H1 (cell line): Measurements from ENCODE around the gene ABCA1. TPM values are rescaled to one million over a fixed set of nuclear protein-coding genes. Genes with fewer than 3 reads are reported as not detected.

ENCODE experiments used
- CTCF ChIA-PET: fragments of 300-600 bp; sonication (Branson Sonifier 250); formaldehyde crosslinking; loops from one replicate; lab custom pipeline; 2021; ENCODE audit not compliant: partially characterized antibody; lab: Charles Lee
- POLR2A ChIA-PET: fragments of 300-600 bp; sonication (Branson Sonifier 250); formaldehyde crosslinking; loops from one replicate; lab custom pipeline; 2021; ENCODE audit warnings: inconsistent platforms; ENCODE audit not compliant: partially characterized antibody; lab: Charles Lee
- DNase-seq, 2 experiments: peaks; one replicate each; pipeline versions ENCODE4 v3.0.0 to v3.0.0-alpha.2; 2010 to 2022; ENCODE audit warnings: low spot score in 2 of 2, low read depth in 1 of 2, mixed read lengths in 1 of 2
- FAIRE-seq: peaks from 2 replicates; lab custom pipeline; 2011; peaks lifted over from hg19 to GRCh38; lab: Jason Lieb, UNC
- H2AFZ ChIP-seq: 2 replicates; pipeline ENCODE4 v1.8.1; 2012; ENCODE audit warnings: low read length, inconsistent platforms
- H2AK5ac ChIP-seq: 2 replicates; pipeline ENCODE4 v1.6.1; 2013; ENCODE audit warnings: low read depth, low read length
- H2BK120ac ChIP-seq: replicated peaks from 2 replicates; pipeline ENCODE3; 2013; ENCODE audit warnings: low read depth, low read length, inconsistent platforms
- H2BK12ac ChIP-seq: 2 replicates; pipeline ENCODE4 v1.6.1; 2013; ENCODE audit warnings: low read depth, low read length
- H2BK15ac ChIP-seq: 2 replicates; pipeline ENCODE4 v1.6.1; 2013; ENCODE audit warnings: low read length
- H2BK20ac ChIP-seq: 2 replicates; pipeline ENCODE4 v1.6.1; 2013; ENCODE audit warnings: low read length
- H2BK5ac ChIP-seq: 2 replicates; pipeline ENCODE4 v1.6.1; 2013; ENCODE audit warnings: low read depth, low read length
- H3K14ac ChIP-seq: 2 replicates; pipeline ENCODE4 v1.6.1; 2013; ENCODE audit warnings: inconsistent platforms; ENCODE audit not compliant: insufficient read length
- H3K18ac ChIP-seq: 2 replicates; pipeline ENCODE4 v1.6.1; 2013; ENCODE audit warnings: low read length; ENCODE audit errors: extremely low read depth
- H3K23ac ChIP-seq: 2 replicates; pipeline ENCODE4 v1.6.1; 2013; ENCODE audit warnings: inconsistent platforms; ENCODE audit not compliant: insufficient read length
- H3K23me2 ChIP-seq: 2 replicates; pipeline ENCODE4 v1.6.1; 2013; ENCODE audit warnings: low read depth, low read length
- H3K27ac ChIP-seq: 2 replicates; pipeline ENCODE4 v1.6.1; 2011; ENCODE audit warnings: low read depth, low read length, inconsistent platforms
- H3K27me3 ChIP-seq, 4 experiments: replicated peaks in 1 of 4; 1 replicate in 1 of 4; 2 replicates in 3 of 4; pipeline versions ENCODE4 v1.6.1 to v1.8.1; 2011 to 2013; ENCODE audit warnings: low read length in 3 of 4, mild to moderate bottlenecking in 3 of 4, inconsistent platforms in 2 of 4, mixed read lengths in 2 of 4, moderate library complexity in 1 of 4; ENCODE audit not compliant: control insufficient read depth in 3 of 4, insufficient read depth in 3 of 4; ENCODE audit errors: extremely low read depth in 1 of 4
- H3K36me3 ChIP-seq, 4 experiments: 2 replicates each; pipeline versions ENCODE4 v1.6.1 to v1.8.1; 2011 to 2013; ENCODE audit warnings: mild to moderate bottlenecking in 4 of 4, low read length in 3 of 4, moderate library complexity in 2 of 4, control low read depth in 1 of 4, inconsistent platforms in 1 of 4; ENCODE audit not compliant: insufficient read depth in 4 of 4, control insufficient read depth in 2 of 4
- H3K4ac ChIP-seq: replicated peaks from 2 replicates; pipeline ENCODE3; 2013; ENCODE audit warnings: low read length, low read depth, mixed read lengths, inconsistent platforms; ENCODE audit not compliant: insufficient read length
- H3K4me1 ChIP-seq, 4 experiments: replicated peaks in 1 of 4; 1 replicate in 1 of 4; 2 replicates in 3 of 4; pipeline versions ENCODE4 v1.6.1 to v1.8.1; 2011 to 2013; ENCODE audit warnings: low read length in 3 of 4, inconsistent platforms in 2 of 4, mixed read lengths in 1 of 4; ENCODE audit not compliant: insufficient read depth in 4 of 4, control insufficient read depth in 3 of 4
- H3K4me2 ChIP-seq, 2 experiments: 2 replicates each; pipeline versions ENCODE4 v1.6.1 to v1.8.1; 2011 to 2013; ENCODE audit warnings: low read depth in 2 of 2, low read length in 2 of 2, control low read depth in 1 of 2, inconsistent platforms in 1 of 2, mild to moderate bottlenecking in 1 of 2; ENCODE audit not compliant: insufficient read depth in 1 of 2
- H3K4me3 ChIP-seq, 4 experiments: fragments of 200-600, 300-600 bp in 1 of 4; sonication (generic), shearing (Covaris generic), sonication (Bioruptor Twin) in 1 of 4; 2 replicates each; pipeline versions ENCODE4 v1.5.1 to v1.8.1; 2011 to 2016; ENCODE audit warnings: low read length in 4 of 4, low read depth in 3 of 4, control low read depth in 2 of 4, inconsistent platforms in 2 of 4, mild to moderate bottlenecking in 2 of 4, mixed read lengths in 1 of 4, moderate library complexity in 1 of 4; ENCODE audit not compliant: insufficient read depth in 2 of 4; ENCODE audit errors: extremely low read depth in 1 of 4
- H3K56ac ChIP-seq: replicated peaks from 2 replicates; pipeline ENCODE3; 2013; ENCODE audit warnings: low read depth, mild to moderate bottlenecking, mixed read lengths, low read length, inconsistent platforms; ENCODE audit not compliant: insufficient read length
- H3K79me1 ChIP-seq: 2 replicates; pipeline ENCODE4 v1.6.1; 2013; ENCODE audit warnings: low read depth, low read length, control low read depth
- H3K79me2 ChIP-seq, 2 experiments: 2 replicates each; pipeline versions ENCODE4 v1.6.1 to v1.8.1; 2012 to 2013; ENCODE audit warnings: low read length in 2 of 2, mild to moderate bottlenecking in 2 of 2, inconsistent platforms in 1 of 2; ENCODE audit not compliant: insufficient read depth in 2 of 2, control insufficient read depth in 1 of 2
- H3K9ac ChIP-seq, 4 experiments: replicated peaks in 1 of 4; 1 replicate in 1 of 4; 2 replicates in 3 of 4; pipeline versions ENCODE4 v1.6.1 to v1.8.1; 2011 to 2013; ENCODE audit warnings: low read depth in 3 of 4, low read length in 3 of 4, control low read depth in 2 of 4, mild to moderate bottlenecking in 2 of 4, moderate library complexity in 2 of 4, inconsistent platforms in 1 of 4; ENCODE audit errors: extremely low read depth in 1 of 4
- H3K9me3 ChIP-seq, 2 experiments: 2 replicates each; pipeline versions ENCODE4 v1.6.1 to v1.8.1; 2012 to 2013; ENCODE audit warnings: mild to moderate bottlenecking in 2 of 2, moderate library complexity in 2 of 2, control low read depth in 1 of 2, inconsistent platforms in 1 of 2, low read depth in 1 of 2, low read length in 1 of 2, mixed read lengths in 1 of 2; ENCODE audit not compliant: insufficient read depth in 2 of 2
- H4K20me1 ChIP-seq, 2 experiments: replicated peaks in 1 of 2; 2 replicates each; pipeline versions ENCODE3 to v1.8.1; 2011 to 2013; ENCODE audit warnings: inconsistent platforms in 2 of 2, low read length in 2 of 2, mild to moderate bottlenecking in 1 of 2; ENCODE audit not compliant: insufficient read depth in 2 of 2, control insufficient read depth in 1 of 2
- H4K5ac ChIP-seq: 2 replicates; pipeline ENCODE4 v1.6.1; 2013; ENCODE audit warnings: low read length, low read depth, mixed read lengths, inconsistent platforms; ENCODE audit not compliant: insufficient read length
- H4K8ac ChIP-seq: 2 replicates; pipeline ENCODE4 v1.8.0; 2013; ENCODE audit warnings: mild to moderate bottlenecking, moderate library complexity, low read length, inconsistent platforms; ENCODE audit not compliant: insufficient read depth; ENCODE audit errors: extremely low read depth
- H4K91ac ChIP-seq: replicated peaks from 2 replicates; pipeline ENCODE3; 2013; ENCODE audit warnings: low read length, mixed read lengths, inconsistent platforms; ENCODE audit not compliant: insufficient read length
- ASH2L ChIP-seq: fragments of 200-600, 300-600 bp; sonication (generic); IDR thresholded peaks from one replicate; pipeline ENCODE4 v1.7.1; 2017; ENCODE audit warnings: low read length
- ATF2 ChIP-seq: IDR thresholded peaks from 2 replicates; pipeline ENCODE4 v1.6.1; 2012; ENCODE audit warnings: low read length, inconsistent platforms
- EP300 ChIP-seq, 2 experiments: IDR thresholded peaks; 1 replicate in 1 of 2; 2 replicates in 1 of 2; pipeline ENCODE4 v1.6.1; 2011 to 2012; ENCODE audit warnings: low read depth in 2 of 2, low read length in 2 of 2, mild to moderate bottlenecking in 2 of 2, borderline replicate concordance in 1 of 2, inconsistent platforms in 1 of 2, moderate library complexity in 1 of 2
- FOSL1 ChIP-seq: IDR thresholded peaks from 2 replicates; pipeline ENCODE4 v1.6.1; 2011; ENCODE audit warnings: mild to moderate bottlenecking, low read depth, low read length, moderate library complexity; ENCODE audit not compliant: insufficient read depth
- GABPA ChIP-seq: IDR thresholded peaks from 2 replicates; pipeline ENCODE4 v1.6.1; 2011; ENCODE audit warnings: mild to moderate bottlenecking, low read length, moderate library complexity, borderline replicate concordance; ENCODE audit not compliant: insufficient read depth
- JUND ChIP-seq: IDR thresholded peaks from 2 replicates; pipeline ENCODE4 v1.6.1; 2011; ENCODE audit warnings: mild to moderate bottlenecking, improper control_type of control experiment, low read length
- POLR2A ChIP-seq, 2 experiments: IDR thresholded peaks; 1 replicate in 1 of 2; 2 replicates in 1 of 2; pipeline ENCODE4 v1.6.1; 2011; ENCODE audit warnings: low read depth in 2 of 2, low read length in 2 of 2, mild to moderate bottlenecking in 2 of 2; ENCODE audit errors: control extremely low read depth in 1 of 2
- POU5F1 ChIP-seq: IDR thresholded peaks from 2 replicates; pipeline ENCODE4 v1.6.1; 2011; ENCODE audit warnings: low read depth, mild to moderate bottlenecking, low read length, moderate library complexity
- SAP30 ChIP-seq: fragments of 300-600 bp; sonication (generic); IDR thresholded peaks from 2 replicates; pipeline ENCODE4 v1.7.1; 2012; ENCODE audit warnings: low read length, moderate library complexity, mild to moderate bottlenecking, inconsistent platforms; ENCODE audit not compliant: insufficient read depth, insufficient replicate concordance
- SIRT6 ChIP-seq: IDR thresholded peaks from one replicate; pipeline ENCODE4 v1.7.1; 2012; ENCODE audit warnings: low read length, inconsistent platforms
- SRF ChIP-seq: IDR thresholded peaks from 2 replicates; pipeline ENCODE4 v1.6.1; 2011; ENCODE audit warnings: mild to moderate bottlenecking, low read depth, low read length, moderate library complexity
- ZNF274 ChIP-seq: IDR thresholded peaks from 2 replicates; pipeline ENCODE4 v1.7.0; 2012; ENCODE audit warnings: low read length, borderline replicate concordance; ENCODE audit errors: extremely low read depth
- WGBS, 2 experiments: shearing (Covaris generic) in 1 of 2; methylation state at CpG; one replicate each; pipeline versions ENCODE4 v1.1.6 to v1.1.7; 2013 to 2015; ENCODE audit warnings: low lambda C conversion rate in 2 of 2, mixed read lengths in 2 of 2, inconsistent platforms in 1 of 2, low coverage in 1 of 2, missing lambda C conversion rate in 1 of 2; ENCODE audit not compliant: insufficient replicate concordance in 2 of 2, insufficient coverage in 1 of 2, insufficient read length in 1 of 2; ENCODE audit errors: extremely low coverage in 1 of 2, missing lambda C conversion rate in 1 of 2; 5-methylcytosine and 5-hydroxymethylcytosine counted together
- polyA plus RNA-seq, 7 experiments: library from polyadenylated mRNA; depleted of rRNA in 3 of 7; stranded (reverse) in 5 of 7; unstranded in 2 of 7; fragments of >200 nt in 5 of 7; fragments of 200-250 nt in 2 of 7; gene quantifications; 1 replicate in 5 of 7; 2 replicates in 1 of 7; 4 replicates in 1 of 7; pipeline versions ENCODE4 v1.2.1 to v1.2.3, GENCODE V29; 2011 to 2013; ENCODE audit warnings: missing spikeins in 2 of 7, mixed read lengths in 2 of 7
- total RNA-seq: library from RNA; stranded (reverse); fragmentation: NEBNext Ultra II Directional; extraction: Animal tissue kit (Norgen Biotek cat#: 25700); gene quantifications from 2 replicates; pipeline ENCODE4 v1.2.1, GENCODE V29; 2021

Gene ABCA1
- total and polyA plus RNA-seq, 2 of the 8 experiments (the other 6 are each of a cell fraction or from before 2014, with no cell fraction given): 6.9 to 7.8 TPM

GRCh38 chr9:104794070-104794469 is 133.9 kb downstream of the ABCA1 start:
- ChIA-PET POLR2A (no interaction called here), CTCF (no interaction called here)
- H2BK120ac ChIP-seq: no peak overlapping the region
- no peak overlapping the region for H2BK20ac ChIP-seq
- no peaks in the 10 kb centered on the region for H3K4me1 ChIP-seq
- no peaks in the 10 kb centered on the region for H3K79me1 ChIP-seq
- H3K27me3 ChIP-seq: no peaks in the 10 kb centered on the region
- no peak overlapping the region for H3K56ac ChIP-seq
- H3K9me3 ChIP-seq: no peaks in the 10 kb centered on the region
- no peak overlapping the region for H4K8ac ChIP-seq
- H3K9ac ChIP-seq: no peak overlapping the region
- H3K36me3 ChIP-seq: peaks cover 2 to 44% (median 38%) of the 10 kb centered on the region in 4 experiments; a peak in 6 of 8 replicates
- H2BK12ac ChIP-seq: no peak overlapping the region
- H4K91ac ChIP-seq: no peak overlapping the region
- H3K23ac ChIP-seq: no peak overlapping the region
- no peak overlapping the region for H2AFZ ChIP-seq
- no peak overlapping the region for H3K4me2 ChIP-seq
- no peak overlapping the region for H3K18ac ChIP-seq
- no peaks in the 10 kb centered on the region for H3K23me2 ChIP-seq
- DNase-seq (peak in 1 of 2 experiments; percentile 22), FAIRE-seq (no peak)
- no peak overlapping the region for H3K4me3 ChIP-seq
- no peak overlapping the region for H3K4ac ChIP-seq
- no peak overlapping the region for H3K27ac ChIP-seq
- H2AK5ac ChIP-seq: no peak overlapping the region
- no peak overlapping the region for H3K14ac ChIP-seq
- H4K20me1 ChIP-seq: peaks cover 0 to 3% of the 10 kb centered on the region in 2 experiments
- H2BK15ac ChIP-seq: no peak overlapping the region
- no peak overlapping the region for H2BK5ac ChIP-seq
- WGBS, 2 experiments: 90% methylated on average over 2 of the region's 2 CpGs; no CpG with 5 or more reads in 1 of the 2 experiments
- no peak overlapping the region for H4K5ac ChIP-seq
- H3K79me2 ChIP-seq: no peaks in the 10 kb centered on the region
- TF ChIP-seq FOSL1 (no peak), ASH2L (no peak), POLR2A (IDR thresholded peaks at IDR 0.05; ENCODE audit: control extremely low read depth in 1 of 2, low read depth in 2 of 2, low read length in 2 of 2) (no peak), SIRT6 (no peak), POU5F1 (no peak), ATF2 (no peak), JUND (no peak), SAP30 (no peak), GABPA (no peak), EP300 (IDR thresholded peaks at IDR 0.05; ENCODE audit: borderline replicate concordance in 1 of 2, low read depth in 2 of 2, low read length in 2 of 2) (no peak), ZNF274 (no peak), SRF (no peak)
